ENCODE data around the gene VPS13D.

The VPS13D gene

DNA sequence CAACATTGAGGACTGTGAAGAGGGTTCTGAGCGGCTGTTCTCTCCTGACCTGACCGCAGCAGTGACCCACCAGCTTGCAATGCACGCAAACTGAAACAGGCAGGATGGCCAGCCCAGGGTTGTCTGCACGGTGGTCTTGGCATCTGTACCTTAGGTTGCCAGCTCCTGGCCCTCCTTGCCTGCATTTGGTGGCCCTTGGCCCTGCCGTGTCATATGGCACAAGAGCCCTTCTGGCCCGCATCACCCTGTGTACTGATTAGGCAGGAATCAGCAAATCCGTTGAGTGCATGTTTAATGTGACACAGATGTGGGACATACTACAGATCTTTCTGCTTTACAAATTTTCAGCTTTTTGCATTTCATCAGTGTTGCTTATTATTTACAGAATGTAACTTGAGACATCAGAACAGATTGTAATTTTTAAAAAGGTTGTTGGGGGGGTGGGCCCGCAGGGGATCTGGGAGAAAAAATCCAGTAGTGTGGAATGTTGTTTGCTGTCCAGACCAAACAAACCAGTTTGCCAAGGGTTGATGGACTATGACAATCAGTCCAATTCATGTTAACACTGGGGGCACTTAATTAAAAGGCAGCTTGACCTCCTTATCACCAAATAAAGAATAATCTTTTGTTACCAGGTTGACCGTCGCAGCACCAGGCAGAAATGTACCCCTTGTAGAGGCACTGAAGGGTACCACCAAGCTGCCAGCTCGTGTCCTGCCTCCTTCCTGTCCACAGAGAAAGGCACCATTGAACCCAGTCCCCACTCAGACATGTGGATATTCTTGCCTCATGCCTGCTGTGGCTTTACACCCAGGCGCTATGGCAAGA is 255.6 kb downstream of the VPS13D start:
- DNase-seq (ENCODE audit: low read depth in 2 of 2): no peak

GRCh38 chr1:12486059-12486341 is 256.2 kb downstream of the VPS13D start:
- no peak for DNase-seq (ENCODE audit: low read depth in 2 of 2)

GRCh38 chr1:12486401-12487005 is 256.7 kb downstream of the VPS13D start:
- DNase-seq (ENCODE audit: low read depth in 2 of 2): no peak

DNA sequence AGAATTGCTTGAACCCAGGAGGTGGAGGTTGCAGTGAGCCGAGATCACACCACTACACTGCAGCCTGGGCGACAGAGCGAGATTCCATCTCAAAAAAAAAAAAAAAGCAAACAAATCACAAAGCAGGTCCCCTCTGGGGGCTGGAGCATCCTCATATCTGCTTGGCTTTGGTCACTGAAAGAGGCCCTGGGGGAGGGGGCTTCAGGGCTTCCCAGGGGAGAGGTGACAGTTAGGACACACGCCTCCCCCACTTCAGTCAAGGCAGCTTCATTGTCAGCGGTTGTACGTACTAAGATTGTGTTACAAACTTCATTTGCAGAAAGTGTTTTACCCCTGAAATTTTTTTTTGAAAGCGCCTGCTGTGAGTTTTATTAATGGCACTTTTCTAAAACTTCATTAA is 257.7 kb downstream of the VPS13D start:
- DNase-seq (ENCODE audit: low read depth in 2 of 2): no peak

GRCh38 chr1:12488666-12489354 is 259.0 kb downstream of the VPS13D start:
- no peak for DNase-seq (ENCODE audit: low read depth in 2 of 2)

DNA sequence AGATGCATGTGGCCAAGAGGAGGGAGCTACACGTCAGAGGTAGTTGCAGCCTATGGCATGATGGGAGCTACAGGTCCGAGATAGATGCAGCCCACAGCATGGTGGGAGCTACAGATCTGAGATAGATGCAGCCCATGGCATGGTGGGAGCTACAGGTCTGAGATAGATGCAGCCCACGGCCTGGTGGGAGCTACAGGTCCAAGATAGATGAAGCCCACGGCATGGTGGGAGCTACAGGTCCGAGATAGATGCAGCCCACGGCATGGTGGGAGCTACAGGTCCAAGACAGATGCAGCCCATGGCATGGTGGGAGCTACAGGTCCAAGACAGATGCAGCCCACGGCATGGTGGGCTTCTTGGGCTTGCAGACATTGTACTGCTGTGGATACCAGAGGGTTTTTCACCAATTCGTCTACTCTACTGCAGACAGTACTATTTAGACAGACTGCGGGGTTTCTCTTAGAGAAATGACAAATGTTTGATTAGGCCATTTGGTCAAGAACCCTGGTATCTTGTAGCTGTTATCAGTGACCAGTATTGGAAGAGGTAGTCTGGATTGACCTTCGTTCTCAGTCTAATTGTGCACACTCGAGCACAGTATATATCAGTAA is 260.8 kb downstream of the VPS13D start:
- DNase-seq (ENCODE audit: low read depth in 2 of 2): no peak

GRCh38 chr1:12491656-12492055 is 261.8 kb downstream of the VPS13D start:
- DNase-seq (ENCODE audit: low read depth in 2 of 2): no peak

DNA sequence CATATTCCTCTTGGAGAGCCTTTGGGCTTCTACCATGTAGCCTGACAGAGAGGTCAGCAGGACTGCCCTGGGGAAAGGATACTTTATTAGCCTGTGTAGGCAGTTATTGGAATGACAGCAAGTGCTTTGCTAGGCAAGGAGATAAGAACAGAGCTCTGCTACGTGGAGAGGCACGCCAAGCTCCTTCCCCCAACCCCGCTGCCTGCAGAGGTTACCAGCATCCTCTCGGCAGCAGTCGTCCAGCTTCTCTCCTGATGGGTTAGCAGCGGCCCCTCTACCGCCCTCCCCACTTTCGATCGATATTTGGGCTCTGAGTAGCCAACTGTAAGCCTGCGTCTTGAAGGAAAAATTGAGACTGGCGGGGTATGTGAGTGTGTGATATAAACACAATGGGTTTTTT is 265.9 kb downstream of the VPS13D start:
- DNase-seq (ENCODE audit: low read depth in 2 of 2): no peak

GRCh38 chr1:12496154-12496961 is 266.5 kb downstream of the VPS13D start:
- DNase-seq (ENCODE audit: low read depth in 2 of 2): no peak

GRCh38 chr1:12499539-12500240 is 269.9 kb downstream of the VPS13D start:
- no peak for DNase-seq (ENCODE audit: low read depth in 2 of 2)

DNA sequence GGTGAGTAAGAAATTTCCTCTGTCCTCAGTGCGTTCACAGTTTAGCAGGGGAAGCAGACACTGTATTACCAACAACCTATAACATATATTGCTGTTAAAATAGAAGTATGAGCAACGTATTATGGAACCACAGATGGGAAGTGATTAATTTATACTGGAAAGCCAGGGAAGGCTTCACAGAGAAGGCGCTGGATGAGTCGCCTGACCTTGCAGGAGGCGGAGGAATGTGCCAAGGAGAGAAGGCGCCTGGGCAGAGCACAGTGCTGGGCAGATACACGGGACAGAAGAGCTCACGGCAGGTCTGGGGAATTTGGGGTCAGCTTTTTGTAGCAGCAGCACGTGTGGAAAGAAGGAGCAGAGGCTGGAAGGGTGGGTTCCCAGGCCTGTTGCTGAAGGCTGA is 271.8 kb downstream of the VPS13D start:
- no peak for DNase-seq (ENCODE audit: low read depth in 2 of 2)

GRCh38 chr1:12502336-12503109 is 272.7 kb downstream of the VPS13D start:
- DNase-seq (ENCODE audit: low read depth in 2 of 2): no peak

DNA sequence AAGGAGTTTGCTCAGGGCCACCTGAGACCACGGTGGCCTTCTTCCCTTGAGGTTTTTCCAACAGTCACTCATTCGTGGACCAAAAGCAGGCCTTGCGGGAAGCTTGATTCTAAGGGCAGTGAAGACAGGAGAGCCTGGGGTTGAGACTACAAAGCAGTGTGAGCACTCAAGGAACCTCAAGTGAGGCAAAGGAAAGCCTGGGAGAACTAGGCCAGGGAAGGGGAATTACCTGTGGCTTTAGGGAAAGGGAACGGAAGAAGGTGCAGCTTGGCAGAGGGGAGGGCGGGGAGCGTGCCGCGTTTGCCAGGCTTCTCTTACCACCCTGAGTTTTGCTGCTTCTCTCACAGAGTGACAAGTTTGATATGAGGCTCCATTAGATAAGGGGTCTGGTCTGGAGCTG is 273.9 kb downstream of the VPS13D start:
- DNase-seq (ENCODE audit: low read depth in 2 of 2): no peak

DNA sequence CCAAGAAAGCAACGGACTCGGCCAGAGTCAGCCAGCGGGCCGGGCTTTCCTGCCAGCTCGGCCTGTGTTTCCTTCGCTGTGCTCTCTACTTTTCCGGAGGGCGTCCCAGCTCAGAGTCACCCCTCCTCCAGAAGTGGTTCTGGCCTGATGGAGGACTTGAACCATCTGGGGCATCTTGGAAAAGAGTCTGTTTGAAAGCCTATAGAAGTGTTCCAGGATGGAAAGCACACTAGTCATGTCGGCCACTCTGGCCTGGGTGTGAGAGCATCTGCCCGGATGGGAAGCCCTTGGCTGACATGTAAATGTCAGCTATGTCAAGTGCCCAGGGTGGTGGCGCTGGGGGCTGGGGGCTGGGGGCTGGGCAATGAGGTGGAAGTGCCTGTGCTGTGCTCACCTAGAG is 274.8 kb downstream of the VPS13D start:
- DNase-seq (ENCODE audit: low read depth in 2 of 2): no peak

DNA sequence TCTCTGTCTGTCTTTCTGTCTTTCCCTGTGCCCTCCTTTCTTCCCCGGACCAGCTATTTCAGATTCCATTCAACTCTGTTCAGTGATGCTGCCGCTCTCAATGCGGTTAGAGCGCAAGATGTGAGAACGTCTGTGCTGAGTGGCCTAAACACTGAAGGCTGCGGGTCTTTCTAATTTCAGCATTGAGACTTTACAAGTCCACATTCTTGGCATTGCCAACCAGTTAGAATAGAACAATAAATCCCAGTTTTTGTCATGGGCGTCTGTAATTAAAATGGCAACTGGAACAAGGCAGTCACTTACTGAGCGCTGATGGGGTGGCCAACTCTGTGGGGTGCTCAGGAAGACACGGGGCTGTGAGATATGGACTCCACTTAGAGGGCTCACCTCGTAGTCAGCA is 275.4 kb downstream of the VPS13D start:
- no peak for DNase-seq (ENCODE audit: low read depth in 2 of 2)

DNA sequence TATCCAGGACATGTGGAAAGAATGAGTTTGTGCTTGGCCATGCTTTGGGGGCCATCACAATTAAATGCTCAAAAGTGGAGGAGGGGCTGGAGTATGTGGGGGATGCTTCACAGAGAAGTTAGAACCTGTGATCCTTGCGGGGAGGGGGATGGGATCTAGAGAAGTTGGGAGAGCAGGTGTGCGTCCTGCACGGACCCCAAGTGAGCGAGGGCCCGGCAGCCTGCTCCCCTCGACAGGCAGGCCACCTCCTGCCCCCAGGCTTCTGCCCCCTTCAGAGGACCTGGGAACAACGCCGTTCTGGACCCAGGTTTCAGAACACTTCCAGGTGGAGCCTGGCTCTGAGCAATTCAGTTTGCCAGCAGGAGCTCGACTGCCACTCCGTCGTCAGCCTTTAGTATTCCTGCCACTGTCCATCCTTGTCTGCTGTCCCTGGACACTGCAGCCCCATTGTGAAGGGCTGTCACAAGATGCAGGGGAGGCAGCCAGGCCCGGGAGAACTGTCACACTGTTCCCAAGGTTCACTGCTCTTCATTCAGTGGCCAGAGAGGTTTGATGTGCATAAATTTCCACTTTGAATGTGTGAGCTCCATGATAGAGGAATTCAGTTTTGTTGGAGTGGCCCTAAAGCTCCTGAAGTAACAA is 275.9 kb downstream of the VPS13D start:
- DNase-seq (ENCODE audit: low read depth in 2 of 2): no peak

DNA sequence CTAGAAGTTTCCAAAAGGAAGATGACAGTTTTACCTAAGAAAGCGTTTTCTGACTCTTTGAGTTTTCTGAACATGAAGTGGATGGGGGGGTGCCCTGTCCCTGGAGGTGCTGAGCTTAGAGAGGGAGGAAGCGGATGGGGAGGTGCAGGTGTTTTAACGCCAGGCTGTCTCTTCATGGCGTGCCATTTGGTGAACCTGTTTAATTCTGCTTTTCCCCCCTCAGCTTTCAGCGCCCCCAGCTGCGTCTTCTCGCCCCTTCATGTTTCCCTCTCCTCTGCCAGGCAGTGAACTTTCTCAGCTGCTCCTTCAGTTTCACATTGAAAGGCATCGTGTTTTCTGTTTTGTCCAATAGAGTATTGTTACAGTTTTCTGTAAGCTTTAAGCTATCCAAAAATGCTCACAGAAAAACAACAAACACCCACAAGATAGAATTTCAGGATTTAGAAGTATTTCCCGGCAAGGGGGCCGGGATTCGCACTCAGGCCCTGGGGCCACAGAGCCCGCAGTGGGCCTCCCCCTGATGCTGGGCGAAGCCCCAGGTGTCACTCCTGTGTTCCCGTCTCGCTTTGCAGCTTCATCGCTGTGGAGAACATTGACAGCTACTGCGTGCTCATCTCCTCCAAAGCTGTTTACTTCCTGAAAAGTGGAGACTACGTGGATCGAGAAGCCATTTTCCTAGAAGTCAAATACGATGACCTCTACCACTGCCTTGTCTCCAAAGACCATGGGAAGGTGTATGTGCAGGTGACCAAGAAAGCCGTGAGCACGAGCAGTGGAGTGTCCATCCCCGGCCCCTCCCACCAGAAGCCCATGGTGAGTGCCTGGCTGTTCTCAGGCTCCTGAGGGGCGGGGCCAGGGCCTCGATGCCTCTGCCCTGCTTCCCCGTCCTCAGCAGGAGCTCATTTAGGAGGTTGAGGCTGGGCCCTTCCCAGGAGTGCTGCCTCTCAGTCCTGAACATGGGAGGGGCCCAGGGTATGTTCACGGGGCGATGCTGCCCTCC is 276.8 kb downstream of the VPS13D start:
- no peak for DNase-seq (ENCODE audit: low read depth in 2 of 2)

GRCh38 chr1:12507631-12508030 is 277.8 kb downstream of the VPS13D start:
- no peak for DNase-seq (ENCODE audit: low read depth in 2 of 2)

DNA sequence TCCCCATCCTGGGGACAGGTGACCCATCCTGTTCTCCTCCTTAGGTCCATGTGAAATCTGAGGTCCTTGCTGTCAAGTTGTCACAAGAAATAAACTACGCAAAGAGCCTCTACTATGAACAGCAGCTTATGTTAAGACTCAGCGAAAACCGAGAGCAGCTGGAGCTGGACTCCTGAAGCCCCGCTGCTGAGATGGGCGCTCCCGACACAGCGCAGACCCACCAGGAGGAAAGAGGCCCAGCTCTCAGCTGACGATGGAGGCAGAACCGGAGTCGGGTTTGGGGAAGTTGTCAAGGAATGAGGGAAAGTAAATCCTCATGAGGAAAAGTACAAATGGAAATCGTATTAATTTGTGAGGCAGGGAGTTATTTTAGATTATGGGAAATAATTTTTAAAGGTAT is 279.0 kb downstream of the VPS13D start:
- DNase-seq (ENCODE audit: low read depth in 2 of 2): no peak

All from stimulated activated CD8-positive, alpha-beta memory T cell treated with anti-CD3 and anti-CD28 coated beads, Interleukin-2, amount 100 ng/mL, for 1 hour (primary cell).